ENCODE measurements around the gene DAPK1.
"Not testable (repeated sequence)": the region's sequence is repeated elsewhere in the genome, so short reads cannot be mapped to it uniquely, and the experiment has no call there.

Gene DAPK1

DNA sequence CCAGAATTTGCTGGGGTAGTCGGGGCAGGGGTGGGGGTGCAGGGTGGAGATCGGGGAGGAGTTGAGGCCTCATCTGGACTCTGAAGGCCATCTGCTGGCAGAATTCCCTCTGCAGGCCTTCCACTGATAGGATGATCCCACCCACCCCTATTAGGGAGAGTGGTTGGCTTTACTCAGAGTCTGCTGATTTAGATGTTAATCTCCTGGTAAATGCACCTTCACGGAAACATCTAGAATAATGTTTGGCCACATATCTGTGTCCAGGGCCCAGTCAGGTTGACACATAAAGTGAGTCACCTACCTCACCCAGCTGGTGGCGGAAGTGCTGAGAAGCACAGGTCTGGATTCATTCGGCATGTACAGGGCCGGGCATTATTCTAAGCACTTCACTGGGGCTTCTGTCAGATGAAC is 50.0 kb downstream of the DAPK1 start:
- no peak for DNase-seq

GRCh38 chr9:87548159-87548558 is 50.5 kb downstream of the DAPK1 start:
- DNase-seq = no peak

DNA sequence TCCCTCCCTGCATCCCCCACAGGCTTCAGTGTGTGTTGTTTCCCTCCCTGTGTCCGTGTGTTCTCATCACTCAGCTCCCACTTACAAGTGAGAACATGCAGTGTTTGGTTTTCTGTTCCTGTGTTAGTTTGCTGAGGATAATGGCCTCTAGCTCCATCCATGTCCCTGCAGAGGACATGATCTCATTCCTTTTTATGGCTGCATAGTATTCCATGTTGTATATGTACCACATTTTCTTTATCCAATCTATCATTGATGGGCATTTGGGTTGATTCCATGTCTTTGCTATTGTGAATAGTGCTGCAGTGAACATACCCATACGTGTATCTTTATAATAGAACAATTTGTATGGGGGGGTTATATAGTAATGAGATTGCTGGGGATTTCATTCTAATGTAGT is 51.4 kb downstream of the DAPK1 start:
- DNase-seq = not testable (repeated sequence)

- no peak for DNase-seq
These were observed 52.1 kb downstream of the DAPK1 start for GRCh38 chr9:87549791-87550190.

DNA sequence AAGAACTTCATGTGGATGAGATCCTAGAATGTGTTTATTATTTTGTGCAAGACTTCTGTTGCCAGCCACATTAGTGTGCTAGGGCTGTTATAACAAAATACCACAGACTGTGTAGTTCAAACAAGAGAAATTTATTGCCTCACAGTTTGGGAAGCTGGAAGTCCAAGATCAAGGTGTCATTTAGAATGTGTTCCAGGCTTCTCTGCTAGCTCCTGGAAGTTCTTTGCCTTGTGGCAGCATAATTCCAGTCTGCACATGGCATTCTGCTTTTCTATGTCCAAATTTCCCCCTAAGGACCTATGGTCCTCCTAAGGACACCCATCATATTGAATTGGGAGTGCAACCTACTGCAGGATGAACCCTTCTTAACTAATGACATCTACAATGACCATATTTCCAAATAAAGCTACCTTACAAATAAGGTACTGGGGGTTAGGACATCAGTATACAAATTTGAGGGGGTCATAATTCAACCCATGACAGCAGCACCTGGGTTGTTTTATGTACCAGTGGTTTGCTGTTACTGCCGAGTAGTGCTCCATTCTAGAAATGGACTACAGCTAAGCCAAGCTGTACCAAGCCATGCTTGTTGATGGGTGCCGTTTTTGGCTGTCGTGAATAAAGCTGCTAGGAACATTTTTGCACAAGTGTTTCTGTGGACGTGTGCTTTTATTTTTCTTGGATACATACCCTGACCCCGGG is 52.7 kb downstream of the DAPK1 start:
- DNase-seq = no peak

DNA sequence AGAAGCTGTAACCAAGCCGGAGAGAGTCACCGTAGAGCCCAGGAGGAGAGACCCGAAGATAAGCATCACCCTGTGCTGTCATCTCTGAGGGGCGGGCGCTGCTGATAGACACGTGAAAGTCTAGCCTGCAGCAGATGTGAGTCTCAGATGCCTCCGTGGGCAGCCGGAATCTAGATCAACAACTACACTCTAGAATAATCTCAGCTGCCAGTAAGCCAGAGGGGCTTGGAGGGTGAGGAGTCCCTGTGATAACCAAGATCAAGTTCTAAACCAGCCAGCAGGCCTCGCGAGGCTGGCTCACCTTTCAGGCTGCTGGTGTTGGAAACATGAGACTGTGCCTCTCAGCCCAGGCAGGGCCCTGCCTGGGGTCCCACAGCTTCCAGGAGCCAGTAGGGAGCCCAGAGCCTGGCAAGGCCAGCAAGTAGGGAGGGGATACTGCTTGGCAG is 54.1 kb downstream of the DAPK1 start:
- DNase-seq = no peak

GRCh38 chr9:87554171-87554910 is 56.7 kb downstream of the DAPK1 start:
- DNase-seq = no peak

- DNase-seq = no peak
These were observed 57.3 kb downstream of the DAPK1 start for GRCh38 chr9:87554976-87555375.

GRCh38 chr9:87556039-87556438 is 58.4 kb downstream of the DAPK1 start:
- no peak for DNase-seq

DNA sequence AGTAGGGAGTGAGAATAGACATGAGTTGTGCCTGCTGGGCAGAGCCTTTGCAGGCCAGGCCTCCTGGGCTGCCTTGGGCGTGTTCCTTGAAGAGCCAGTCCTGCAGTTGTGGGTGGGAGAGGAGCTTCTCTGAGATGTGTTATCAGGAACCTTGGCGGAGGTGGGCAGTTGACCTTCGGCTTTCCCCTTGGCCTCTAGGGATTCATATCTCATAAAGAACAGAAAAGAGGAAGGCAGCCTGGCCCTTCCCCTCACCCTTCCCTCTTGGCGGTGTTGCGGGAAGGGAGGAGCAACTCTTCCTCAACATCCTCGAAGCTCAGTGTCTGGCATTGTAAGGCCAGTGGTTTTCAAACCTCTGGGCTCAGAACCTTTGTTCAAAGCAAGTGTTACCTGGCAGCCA is 59.2 kb downstream of the DAPK1 start:
- DNase-seq = no peak

GRCh38 chr9:87557996-87558395 is 60.3 kb downstream of the DAPK1 start:
- DNase-seq = no peak

DNA sequence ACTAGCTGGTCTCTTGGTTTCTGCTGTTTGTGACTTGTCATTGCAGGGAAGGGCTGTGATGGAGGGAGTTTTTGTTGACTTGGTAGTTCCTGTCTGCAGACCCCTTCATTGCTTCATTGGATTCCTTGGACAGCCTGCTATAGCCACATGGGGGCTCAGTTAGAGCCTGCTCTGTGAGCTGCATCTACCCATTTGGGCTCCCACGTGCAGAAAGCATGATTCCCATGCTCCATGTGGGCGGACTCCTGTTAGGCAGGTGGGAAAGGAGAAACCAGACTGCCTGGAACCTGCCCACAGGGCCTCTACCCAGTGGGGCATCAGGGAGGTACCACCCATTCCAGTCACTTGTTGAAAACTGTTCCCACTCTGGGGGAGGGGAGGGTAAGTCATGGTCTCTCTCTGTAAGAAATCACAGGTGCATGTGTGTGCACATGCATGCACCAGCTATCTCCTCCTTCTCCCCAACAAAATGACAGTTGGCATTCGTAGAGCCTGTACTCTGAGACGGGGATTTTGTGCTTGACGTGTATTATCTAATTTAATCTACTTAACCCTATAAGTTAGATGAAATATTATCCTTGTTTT is 61.0 kb downstream of the DAPK1 start:
- no peak for DNase-seq

DNA sequence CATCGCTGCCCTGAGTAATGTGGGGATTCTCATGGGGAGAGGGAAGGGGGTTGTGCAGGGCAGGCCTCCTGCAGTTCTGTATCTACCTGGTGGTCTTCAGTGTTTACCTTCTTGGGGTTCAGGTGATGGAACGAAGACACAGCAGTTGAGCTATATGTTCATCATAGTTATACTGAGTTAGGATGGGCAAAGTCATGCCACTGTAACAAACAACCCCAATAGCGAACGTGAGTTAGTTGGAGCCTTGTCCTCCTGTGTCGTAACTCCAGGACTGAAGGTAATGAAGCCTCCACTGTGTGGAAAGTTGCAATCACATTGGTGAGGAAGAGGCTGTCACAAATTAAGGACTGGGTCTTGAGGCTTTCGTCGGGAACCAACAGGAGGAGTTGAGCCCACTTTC is 64.4 kb downstream of the DAPK1 start:
- DNase-seq = no peak

- no peak for DNase-seq
These were observed 65.0 kb downstream of the DAPK1 start for GRCh38 chr9:87562530-87563170.

DNA sequence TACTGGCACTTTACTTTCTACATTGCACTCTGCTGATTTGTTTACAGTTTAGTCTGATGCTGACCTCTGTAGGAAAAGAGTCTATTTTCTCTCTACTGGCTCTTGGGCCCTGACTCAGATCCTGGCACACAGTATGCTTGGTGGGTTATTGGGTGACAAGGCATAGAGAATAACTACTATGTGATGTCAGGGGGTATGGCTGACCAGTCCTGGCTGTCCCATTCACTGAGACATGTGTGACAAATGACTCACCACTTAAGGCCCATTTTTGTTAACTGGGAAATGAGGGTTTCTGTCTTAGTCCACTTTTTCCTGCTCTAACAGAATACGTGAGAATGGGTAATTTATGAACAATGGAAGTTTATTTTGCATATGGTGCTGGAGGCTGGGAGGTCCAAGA is 66.4 kb downstream of the DAPK1 start:
- no peak for DNase-seq

GRCh38 chr9:87564791-87565241 is 67.1 kb downstream of the DAPK1 start:
- no peak for DNase-seq

DNA sequence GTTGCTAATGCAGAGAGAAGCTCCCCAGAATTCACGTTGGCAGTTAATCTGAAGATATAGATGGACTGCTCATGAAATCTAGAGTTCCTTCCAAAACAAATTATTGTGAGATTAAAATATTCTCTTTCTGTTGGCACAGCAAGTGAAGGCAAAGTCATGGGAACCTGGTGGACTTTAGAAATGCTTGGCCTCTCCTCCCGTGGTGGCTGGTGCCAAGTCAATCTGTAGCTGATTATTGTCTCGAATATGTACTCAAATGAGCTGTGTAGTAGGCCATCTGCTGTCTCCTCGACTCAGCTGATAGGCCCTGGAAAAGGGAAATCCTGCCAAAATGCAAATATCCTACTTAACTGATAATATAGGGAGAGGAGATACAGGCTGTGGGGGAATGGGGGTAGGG is 69.3 kb downstream of the DAPK1 start:
- no peak for DNase-seq

GRCh38 chr9:87567571-87567970 is 69.9 kb downstream of the DAPK1 start:
- DNase-seq = no peak

DNA sequence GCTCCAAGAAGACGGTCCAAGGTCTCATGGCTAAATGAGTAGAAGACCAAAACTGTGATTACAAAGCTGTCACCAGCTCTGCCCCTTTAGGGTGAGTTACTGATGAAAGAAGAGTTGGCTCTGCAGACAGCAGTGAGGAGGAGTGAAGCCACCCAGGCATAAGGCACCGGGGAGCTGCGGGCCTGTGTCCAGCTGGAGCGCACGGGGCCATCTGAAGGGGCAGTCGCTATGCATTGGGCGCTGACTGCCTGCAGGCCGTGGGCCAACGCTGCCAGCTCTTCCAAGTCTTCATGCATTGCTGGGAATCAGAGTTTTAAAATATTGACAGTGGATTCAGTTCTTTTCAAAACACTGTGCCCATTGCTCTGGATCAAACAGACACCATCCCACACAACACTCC is 70.3 kb downstream of the DAPK1 start:
- DNase-seq = no peak

DNA sequence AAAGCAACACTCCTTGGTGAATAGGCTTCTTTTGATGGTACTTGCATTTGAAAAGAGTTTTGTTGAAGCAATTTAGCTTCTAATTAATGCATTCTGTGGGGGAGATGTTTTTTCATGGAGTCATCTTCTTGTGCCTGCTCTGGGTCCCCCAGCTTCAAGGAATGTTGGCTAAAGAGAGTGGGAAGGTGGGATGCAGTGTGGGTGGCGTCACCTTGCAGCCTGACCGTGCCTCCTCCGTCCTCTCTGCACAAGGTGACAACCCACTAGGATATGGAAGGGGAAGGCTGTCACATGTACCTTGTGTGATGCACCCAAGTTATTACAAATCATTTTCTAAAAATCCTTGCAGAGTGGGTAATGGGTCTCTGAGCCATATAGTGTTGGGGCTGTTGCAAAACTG is 70.7 kb downstream of the DAPK1 start:
- no peak for DNase-seq

GRCh38 chr9:87569008-87569509 is 71.4 kb downstream of the DAPK1 start:
- DNase-seq = no peak

DNA sequence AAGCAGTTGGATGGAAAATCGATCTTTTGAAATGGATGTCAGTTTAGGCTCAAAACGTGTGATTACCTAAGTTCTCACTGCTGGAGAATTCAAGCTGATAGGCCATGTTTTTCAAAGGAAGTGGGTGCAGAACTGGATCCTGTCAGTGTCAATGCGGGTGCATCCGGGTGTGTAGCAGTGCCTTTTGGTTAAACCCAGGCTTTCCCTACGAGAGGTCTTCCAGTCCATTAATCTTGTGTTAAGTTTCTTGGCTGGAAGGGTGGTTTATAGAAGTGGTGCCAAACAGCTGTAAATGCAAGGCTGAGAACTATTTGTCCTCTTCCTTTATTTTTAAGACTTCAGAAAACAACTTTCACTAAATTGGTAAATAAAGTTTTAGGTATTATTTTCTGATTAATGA is 71.9 kb downstream of the DAPK1 start:
- DNase-seq = no peak
